Stimulated activated CD4-positive, alpha-beta T cell treated with anti-CD3 and anti-CD28 coated beads, Interleukin-15, amount 100 ng/mL, for 1 hour (primary cell): ENCODE results near the gene KCNAB2.

Experiments used
- DNase-seq, 2 donors: peaks; one replicate each; pipeline ENCODE4 v3.0.0-alpha.2; 2020; ENCODE audit warnings: low read depth in 1 of 2, low spot score in 1 of 2

Gene KCNAB2

DNA sequence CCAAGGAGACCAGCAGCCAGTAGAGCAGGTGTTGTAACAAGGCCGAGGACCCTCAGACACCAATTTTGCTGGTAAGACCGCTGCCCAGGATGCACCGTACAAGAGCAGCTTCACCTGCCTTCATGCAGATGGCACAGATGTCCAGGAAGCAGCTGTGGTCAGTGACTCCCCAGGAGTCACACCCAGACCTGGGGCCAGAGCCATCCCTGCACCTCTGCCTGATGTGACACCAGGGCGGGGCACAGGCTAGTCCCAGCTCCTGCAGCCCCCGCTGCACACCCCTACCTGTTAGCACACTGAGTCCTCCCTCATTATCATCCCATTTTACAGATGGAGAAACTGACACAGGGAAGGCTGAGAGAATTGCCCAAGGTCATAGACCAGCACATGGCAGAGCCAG is 16.3 kb upstream of the KCNAB2 start:
- DNase-seq = no peak

DNA sequence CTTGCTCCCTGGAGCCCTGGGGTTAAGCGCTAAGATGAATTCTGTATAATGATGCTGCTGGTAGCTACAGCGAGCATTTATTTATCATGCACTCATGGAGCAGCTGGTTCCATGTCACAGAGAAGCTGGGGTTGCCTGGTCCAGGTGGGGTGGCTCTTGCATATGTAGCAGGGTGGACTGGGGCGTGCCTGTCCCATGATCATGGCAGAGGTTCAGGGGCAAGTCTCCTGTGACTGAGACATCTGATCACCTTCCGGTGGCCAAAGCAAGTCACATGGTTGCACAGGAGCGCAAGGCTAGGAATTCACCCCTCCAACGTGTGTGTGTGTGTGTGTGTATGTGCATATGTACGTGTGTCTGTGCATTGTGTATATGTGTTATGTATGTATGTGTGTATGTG is 15.6 kb upstream of the KCNAB2 start:
- DNase-seq = no peak

DNA sequence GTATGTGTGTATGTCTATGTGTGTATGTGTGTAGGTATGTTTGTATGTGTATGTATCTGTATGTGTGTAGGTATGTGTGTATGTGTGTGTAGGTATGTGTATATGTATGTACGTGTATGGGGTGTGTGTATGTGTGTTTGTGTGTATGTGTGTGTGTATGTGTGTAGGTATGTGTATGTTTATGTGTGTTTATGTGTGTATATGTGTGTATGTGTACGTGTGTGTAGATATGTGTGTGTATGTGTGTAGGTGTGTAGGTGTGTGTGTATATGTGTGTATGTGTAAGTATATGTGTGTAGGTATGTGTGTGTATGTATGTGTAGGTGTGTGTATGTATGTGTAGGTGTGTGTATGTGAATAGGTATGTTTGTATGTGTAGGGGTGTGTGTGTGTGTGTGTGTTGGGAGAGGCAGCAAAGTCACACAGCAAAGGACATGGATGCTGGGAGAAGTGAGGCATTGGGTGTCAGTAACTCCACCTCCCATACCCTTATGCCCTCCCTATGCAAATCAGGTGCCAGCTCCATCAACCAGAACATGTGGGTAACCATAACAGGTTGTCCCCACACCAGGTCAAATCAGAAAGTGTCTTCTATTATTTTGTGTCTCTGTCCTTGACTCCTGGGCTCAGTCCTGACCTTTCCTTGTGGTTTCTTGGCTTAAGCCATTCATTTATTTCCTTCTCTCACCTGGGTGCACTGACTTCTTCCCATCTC is 15.0 kb upstream of the KCNAB2 start:
- DNase-seq = no peak

DNA sequence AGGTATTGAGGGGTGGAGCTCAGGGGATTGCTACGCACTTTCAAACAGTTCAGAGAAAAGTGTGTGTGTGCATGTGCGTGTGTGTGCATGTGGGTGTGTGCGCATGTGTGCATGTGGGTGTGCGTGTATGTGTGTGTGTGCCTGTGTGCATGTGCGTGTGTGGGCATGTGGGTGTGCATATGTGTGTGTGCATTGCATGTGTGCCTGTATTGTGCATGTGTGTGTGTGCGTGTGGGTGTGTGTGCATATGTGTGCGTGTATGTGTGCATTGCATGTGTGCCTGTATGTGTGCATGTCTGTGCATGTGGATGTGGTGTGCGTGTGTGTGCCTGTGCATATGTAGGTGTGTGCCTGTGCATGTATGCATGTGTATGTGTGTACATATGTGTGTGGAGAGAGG is 12.6 kb upstream of the KCNAB2 start:
- DNase-seq = no peak

DNA sequence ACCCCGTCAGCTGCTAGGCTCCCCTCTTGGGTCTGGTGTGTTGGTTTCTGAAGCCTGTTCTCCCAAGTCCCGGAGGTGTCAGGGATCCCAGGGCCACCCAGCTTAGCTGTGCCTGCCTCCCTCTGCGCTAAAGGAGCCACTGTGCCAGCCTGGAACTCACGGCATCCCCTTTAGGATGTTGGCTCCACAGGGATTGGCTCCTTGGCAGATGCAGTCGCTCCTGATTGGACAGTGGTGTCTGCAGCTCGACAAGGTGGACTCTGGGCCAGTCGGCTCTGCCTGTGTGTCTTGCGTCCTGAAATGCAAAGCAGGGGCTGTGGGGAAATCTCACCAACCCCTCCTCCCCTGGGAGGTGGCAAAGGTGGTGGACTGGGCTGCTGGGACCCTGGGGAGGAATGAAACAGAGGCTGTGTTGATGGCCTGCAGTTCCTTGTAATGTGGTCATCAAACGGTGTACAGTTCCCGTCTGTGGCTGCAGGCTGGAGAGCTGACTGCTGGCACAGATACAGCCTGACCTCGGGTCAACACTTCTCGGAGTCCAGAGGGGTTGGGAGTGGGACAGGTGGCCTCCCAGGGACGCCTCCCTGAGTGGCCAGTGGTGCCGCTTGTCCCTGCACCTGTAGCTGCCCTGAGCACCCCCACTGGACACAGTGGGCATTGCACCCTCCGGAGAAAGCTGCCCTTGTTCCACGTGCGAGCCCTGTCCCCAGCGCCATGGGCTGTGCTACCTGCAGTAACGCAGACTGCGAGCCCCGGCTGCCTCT is 11.5 kb upstream of the KCNAB2 start:
- peak in 1 of 2 donors; percentile 20 for DNase-seq

DNA sequence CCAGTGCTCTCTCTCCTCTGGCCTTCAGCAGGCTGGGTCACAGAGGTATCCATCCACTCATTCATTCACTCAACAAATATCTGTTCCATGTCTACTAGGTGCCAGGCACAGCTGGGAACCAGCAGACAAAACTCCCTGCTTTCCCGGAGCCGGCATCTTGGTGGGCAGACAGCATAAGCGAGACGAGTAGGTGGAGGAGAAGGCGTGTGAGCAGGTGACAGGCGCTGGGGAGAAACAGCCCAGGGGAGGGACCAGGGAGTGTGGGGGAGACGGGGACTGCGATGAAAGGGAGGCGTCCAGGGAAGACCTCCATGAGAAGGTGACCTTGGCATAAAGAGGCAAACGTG is 11.0 kb upstream of the KCNAB2 start:
- no peak for DNase-seq

DNA sequence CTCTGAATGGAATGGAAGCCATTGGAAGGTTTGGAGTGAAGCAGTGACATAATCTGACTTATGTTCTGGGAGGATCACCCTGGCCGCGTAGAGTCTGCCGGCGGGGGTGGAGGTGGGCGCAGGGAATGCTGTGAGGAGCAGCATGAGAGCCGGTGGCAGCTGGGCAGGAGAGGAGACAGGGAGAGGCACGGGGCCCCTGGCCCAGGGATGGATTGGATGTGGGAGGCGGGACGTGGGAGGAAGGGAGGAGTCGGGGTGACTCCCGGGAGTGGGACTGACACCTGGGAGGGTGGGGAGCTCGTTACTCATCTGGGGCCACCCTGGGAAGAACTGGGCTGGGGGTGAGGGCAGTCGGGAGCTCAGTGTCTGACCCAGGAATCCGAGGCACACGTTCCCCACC is 10.4 kb upstream of the KCNAB2 start:
- DNase-seq = no peak

DNA sequence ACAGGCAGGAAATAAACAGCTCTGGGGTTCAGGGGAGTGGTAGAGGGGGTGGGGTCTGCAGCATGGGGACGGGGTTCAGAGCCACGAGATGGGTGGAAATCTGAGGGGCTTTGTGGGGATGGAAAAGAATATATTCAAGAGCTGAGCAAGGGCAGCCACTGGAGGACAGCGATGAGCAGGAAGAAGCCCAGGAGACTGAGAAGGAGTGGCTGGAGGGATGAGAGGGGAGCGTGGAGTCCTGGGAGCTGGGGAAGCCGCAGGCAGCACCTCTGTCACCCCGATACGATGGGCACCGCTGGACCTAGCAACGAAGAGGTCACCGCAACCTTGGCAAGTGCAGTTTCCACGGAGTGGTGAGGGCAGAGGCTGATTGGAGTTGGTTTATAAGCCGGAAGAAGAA is 10.0 kb upstream of the KCNAB2 start:
- no peak for DNase-seq

DNA sequence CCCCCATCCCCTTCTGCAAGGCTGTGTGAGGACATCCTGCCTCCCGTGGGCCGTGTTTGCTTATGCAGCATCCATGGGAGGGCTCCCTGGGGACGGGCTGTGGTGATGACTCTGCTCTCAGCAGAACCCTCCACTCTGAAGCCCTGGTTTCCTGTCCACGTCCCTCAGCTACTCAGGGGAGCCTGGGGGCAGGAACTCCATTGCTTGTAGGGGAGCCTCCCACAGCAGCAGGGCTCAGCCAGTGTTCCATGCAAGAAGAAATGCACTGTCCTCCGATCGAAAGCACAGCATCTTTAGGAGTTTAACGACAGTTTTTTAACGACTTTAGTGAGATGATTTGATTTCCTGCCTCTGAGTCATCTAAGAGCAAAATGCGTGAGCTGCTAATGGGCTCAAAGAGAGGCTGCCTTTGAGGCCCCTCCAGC is 8.3 kb upstream of the KCNAB2 start:
- no peak for DNase-seq

DNA sequence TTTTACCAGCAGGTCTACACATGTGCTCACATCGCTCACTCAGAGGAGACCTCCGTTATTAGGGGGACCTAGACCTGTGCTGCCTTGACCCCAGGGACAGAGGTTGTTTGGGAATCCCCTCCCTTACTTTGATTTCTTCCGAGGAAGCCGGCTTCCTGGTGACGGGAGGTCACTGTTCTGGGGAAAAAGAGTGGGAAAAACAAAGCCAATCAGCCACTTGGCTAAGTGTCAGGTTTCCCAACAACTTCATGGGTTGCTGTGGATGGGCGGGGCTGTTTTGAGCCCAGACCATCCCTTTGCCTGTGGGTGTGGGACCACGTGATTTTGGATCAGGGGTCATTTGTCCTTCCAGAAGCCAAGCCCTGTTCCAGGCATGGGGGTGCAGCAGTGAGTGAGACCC is 7.1 kb upstream of the KCNAB2 start:
- DNase-seq = no peak

DNA sequence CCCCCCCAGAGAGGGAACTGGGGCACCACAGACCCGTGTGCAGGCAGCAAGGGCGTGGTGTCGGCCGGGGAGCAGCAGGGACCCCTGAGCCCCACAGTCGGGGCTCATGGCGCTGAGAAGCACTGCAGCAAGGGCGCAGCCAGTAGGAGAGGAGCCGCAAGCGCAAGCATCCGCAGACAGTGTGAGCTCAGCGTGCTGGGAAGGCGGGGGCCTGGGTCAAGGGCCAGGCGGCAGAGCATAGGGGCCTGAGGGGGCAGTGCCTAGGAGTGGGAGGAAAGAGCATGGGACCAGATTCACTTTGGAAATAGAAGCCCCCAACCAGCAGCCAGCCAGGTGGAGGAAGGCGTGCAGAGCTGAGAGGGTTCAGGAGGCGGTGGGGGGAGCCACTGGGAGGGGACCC is 6.7 kb upstream of the KCNAB2 start:
- no peak for DNase-seq

DNA sequence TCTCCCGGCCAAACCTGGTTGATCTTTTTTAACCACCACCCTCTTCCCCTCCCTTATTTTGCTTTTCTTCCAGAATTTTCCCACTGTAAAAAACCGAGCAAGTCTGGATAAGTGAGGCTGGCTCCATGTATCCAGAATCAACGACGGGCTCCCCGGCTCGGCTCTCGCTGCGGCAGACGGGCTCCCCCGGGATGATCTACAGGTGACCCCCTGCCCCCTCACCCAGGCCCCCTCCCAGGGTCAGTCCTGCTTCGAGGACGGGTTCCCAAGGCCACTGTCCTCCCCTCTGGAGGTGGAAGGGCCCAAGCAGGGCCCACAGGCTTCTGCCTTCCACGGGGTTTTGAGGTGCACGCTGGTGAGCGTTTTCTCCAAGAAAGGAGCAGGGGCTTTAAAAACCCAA is 5.2 kb upstream of the KCNAB2 start:
- no peak for DNase-seq

DNA sequence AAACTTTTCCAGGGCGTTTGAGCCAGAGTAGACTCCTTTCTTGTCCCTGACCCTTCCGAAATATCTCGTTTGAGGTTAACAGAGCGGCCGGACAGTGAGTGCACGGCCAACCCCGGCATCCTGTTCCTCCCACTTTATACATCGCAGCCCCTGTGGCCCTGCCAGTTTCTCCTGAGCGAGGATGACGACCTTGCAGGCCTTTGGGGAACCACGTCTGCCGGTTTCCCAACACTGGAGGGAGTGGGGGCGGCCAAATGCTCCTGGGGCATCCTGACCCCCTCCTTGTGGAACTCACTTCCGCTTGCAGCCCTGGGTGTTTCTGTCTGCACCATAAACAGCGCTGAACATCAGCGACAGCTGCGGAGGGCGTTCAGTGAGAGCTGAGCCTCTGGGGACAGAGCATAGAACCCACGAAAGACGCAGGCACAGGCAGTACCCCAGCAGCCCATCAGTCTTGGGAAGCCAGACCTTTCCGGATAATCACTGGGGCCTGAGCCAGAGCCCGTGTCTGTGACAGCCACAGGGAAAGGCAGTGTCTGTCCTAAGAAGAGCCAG is 4.8 kb upstream of the KCNAB2 start:
- DNase-seq = no peak

DNA sequence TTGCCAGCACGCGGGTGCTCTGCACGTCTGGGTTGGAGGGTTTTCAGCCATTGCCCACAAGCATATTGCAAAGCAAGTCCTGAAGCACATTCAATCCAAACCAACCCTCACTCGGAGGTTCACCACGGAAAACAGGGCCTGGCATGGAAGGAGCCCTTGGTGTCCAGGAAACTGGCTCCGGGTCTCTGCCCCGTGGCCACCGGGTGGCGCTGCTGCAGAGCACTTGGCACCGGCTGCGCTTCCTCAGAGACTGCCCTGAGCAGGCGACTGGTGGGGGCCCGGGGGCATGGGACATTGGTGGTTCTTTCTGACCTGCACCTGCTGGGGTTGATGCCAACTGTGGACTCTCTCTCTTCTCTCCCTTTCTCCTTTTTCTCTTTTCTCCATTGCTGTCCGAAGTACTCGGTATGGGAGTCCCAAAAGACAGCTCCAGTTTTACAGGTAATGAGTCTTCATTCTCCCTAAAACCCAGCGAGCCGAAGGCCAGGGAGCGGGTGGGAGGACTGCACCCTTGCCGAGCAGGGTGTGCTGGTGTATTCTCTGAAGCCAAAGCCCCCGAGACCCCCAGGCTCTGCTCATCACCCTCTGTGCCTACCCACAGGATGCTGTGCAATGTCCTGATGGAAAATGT is 4.1 kb upstream of the KCNAB2 start:
- DNase-seq = no peak

DNA sequence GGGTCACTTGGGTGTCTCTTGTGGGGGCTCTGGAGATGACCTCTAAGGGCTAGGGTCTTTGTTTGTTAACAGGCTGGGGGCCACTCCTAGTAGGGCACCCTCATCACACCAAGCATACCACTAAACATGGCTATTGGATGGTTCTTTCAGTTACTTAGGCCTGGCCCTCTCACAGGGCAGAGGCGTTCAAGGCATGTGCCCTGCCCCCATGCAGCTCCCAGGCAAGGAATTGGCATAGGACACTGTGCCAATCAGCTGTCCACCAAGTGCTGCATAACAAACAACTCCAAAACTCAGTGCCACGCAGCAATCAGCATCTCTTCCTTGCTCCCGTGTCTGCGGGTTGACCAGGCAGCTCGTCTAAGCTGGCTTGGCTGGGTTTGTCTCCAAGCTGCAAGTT is 2.1 kb upstream of the KCNAB2 start:
- DNase-seq = no peak

DNA sequence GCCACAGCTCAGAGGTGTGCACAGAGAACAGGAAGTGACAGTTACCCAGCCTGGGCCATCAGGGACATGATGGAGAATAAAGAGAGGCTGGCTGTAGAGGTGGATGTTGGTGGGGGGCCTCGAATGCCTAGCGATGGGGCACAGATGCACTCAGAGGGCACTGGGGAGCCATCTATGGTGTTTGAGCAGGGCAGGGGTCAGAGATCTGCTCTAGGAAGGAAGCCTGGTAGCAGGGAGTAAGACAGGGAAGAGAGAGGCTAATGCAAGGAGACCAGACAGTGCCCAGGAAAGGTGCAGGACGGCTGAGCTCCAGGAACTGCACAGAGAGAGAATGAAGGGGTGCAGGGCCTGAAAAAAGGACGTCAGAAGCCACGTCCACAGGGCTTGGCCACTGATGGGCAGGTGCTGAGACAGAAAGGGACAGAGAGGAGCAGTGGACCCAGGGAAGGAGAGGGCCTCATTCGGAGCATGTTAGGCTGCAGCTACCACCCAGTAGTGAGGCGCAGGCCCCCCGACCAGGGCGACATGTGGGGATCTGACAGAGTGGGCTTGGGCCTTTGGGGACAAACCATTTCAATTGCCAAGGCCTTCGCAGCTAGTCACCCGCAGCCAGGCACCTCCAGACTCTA is 1.1 kb upstream of the KCNAB2 start:
- no peak for DNase-seq

DNA sequence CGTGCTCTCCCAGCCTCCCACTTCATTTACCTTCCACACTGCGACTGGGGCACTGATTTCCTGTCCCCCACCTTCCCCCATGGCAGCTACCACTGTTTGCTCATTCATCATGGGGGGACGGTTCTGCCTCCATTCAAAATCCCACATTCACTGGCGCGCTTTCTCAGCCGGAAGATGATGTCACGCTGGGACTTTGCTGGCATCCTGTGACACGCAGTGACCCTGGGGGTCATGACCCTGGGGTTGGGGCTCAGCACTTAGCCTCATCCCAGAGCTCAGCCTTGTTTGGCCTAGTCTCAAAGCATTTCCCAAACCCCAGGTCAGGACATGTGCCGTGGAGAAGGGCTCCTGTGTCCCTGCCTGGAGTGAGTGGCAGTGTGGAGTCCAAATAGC is 582 bp upstream of the KCNAB2 start:
- DNase-seq = no peak

DNA sequence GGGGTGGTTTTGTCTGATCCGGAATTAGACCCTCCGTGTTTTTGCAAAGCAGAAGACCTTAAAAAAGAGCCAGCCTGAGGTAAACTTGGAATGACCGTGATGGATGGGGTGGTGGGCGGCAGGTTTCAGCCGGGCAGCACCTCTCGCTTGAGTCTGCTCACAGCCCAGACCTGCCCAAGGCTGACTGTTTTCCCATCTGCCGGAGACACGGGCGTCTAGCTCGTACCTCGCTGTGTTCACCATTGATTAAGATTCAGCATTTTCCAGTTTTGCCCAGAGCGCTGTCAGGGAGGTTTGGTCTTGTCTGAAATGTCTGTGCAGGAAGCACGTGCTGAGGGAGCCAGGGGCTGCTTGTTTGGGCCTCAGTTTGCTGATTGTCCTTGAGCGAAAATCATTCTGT is 591 bp downstream of the KCNAB2 start:
- DNase-seq = no peak

DNA sequence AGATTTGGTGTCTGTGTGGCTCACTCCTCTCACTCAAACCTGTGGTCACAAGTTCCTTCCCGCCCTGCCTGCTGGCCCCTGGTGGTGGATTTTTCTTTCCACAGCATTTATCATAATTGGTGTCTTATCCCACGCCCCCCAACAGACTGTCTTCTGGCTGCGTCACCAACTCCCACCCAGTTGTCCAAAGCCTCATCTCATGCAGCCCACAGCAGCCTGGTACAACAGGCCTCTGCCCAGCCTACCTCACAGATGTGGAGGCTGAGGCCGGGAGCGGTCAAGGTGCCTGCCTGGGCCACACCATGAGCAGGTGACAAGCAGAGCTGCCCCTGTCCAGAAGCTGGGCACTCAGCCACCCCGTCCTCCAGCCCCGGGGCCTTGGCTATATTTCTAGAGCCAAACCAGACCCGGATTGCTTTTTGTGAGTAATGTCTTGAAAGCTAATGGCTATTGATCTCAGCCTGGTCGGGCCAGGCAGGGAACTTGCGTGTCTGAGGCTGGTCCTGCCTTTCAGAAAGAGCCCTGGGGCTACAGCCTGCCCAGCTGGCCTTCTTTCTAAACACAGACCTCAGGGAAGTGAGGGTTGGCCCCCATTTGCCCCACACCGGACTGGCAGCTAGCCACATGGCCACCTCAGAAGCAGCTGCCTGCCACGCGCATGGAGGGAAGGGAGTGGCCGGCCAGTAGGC is 2.6 kb downstream of the KCNAB2 start:
- DNase-seq = no peak

DNA sequence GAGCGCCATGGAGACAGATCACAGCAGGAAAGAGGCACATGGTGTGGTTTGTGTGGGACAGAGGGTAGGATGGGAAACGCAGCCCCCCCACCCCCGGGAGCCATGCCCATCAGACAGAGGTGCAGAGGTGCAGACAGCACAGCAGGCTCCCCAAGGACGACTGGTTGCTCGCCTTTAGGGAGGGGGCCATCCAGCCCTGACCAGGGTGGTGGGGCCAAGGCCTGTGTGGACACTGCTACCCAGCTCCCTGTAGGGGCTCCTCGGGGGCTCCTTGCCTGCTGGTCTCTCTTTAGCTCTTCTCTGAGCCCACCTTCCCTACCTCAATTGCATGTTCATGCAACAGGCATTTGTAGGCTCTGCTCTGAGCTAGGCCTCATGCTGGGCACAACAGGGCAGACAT is 3.7 kb downstream of the KCNAB2 start:
- no peak for DNase-seq

DNA sequence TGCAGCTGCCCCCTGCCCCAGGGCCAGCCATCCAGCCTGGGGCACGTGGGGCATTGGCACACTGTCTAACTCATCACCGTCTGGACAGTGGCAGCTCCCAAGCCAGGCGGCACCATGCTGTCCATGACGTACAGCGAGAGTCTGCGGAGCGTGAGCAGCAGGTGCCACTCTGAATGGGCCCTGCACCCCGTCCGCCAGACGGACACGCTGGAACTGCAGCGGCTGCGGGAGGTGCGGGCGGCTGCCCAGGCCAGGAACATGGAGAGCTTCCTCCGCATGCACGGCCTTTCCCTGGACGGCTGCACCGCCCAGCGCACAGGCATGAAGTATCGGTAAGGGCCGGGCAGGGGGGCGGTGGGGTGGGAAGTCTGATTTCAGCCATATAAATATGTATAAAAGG is 5.7 kb downstream of the KCNAB2 start:
- no peak for DNase-seq
